Stimulated activated CD8-positive, alpha-beta memory T cell treated with anti-CD3 and anti-CD28 coated beads, Interleukin-15, amount 100 ng/mL, for 1 hour (primary cell): Measurements from ENCODE around the gene PHF21B.

Experiments used
- DNase-seq: peaks from one replicate; pipeline ENCODE4 v3.0.0-alpha.2; 2020; ENCODE audit warnings: low read depth

Gene PHF21B

DNA sequence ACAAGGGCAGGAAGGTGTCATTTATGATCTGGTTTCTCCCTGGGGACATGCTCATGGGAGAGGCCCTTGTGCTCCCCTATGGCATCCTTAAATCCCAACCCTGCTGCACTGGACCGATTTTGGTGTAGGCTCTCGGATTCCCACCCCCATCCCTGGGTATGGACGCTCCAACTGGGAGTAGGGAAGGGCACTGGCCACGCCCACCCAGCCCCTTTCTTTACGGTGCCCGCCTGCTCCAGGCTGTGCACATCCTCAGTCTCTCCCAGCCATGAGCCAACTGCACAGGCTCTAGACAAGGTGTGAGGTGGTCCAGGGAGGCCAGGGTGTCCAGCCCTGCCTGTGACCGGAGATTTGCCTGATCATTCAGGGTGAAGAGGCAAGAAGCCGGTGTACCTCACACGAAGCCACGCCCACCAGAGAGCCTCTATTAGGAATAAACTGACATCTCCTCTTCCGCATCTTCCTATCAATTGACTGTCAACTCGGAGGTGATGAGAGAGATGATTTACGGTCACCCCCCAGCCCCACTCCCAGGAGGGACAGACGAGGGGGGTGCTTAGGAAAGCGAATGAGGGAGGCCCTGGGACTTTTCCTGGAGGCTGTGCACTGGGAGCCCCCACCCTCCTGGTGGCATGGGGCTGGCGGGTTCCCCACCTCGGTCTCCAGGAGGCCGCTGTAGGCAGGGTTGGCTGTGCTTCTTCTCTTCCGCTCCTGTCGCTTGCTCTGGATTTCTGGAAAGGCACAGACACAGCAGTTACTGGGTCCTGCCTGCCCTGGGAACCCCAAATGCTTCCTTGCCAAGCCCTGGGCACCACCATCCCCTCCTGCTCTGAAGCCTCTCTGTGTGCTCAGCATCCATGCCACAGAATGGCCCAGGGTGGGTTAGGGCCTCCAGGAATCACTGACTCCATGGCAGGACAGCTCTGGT is 116.7 kb downstream of the PHF21B start:
- no peak for DNase-seq

DNA sequence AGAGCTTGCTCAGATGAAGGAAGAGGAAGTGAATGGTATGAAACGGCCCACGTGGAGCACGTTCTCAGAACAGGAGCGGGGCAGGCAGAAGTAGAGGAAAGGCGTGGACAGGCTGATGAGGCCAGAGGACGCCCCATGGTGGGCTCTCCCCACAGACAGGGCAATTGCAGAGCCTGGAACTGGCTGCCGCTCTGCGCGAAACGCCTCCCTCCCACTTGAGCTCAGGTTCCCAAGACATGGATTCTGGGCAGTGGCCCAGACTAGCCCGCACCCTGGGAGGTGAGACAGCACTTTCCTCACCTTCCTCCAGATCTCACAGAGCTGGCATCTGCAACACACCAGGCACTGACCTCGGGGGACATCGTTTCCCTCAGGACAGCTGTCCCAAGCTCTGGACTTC is 117.6 kb downstream of the PHF21B start:
- DNase-seq: no peak

DNA sequence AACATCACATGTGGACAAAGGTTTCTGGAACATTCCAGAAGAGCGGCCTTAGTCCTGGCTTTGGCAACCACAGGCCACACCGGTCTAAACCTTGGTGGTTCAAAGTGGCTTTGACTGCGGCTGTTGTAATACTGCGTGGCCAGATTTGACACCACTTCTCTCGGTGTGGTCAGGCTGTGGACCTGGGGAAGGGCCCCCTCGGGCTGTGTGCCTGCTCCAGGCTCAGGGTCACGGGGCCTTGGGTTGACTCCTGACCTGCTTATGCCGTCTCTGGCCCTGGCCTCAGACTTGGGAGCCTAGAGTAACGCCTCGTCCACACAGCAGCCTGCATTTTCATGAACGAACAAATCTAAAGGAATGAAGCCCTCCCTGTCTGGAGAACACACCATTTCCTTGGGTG is 118.0 kb downstream of the PHF21B start:
- DNase-seq: no peak

DNA sequence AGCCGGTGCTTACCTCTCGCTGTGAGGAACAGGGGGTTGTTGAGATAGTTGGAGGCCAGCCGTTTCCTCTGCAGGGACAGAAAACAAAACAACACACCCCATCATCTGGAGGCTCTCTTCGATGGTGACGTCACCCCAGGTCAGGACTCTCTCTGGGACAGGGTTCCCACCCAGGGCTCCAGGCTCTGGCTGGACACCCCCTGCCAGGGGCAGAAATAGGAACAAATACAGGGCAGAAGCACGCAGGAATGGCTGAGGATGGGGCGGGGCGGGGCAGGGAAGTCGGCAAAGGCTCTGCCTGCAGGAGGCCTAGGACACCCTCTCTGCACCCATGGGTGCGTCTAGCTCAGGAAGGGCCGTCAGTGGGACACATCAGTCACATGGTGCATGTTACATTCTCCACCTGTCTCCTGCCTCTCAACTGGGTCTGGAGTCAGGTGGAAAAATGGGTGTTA is 118.5 kb downstream of the PHF21B start:
- DNase-seq: no peak

DNA sequence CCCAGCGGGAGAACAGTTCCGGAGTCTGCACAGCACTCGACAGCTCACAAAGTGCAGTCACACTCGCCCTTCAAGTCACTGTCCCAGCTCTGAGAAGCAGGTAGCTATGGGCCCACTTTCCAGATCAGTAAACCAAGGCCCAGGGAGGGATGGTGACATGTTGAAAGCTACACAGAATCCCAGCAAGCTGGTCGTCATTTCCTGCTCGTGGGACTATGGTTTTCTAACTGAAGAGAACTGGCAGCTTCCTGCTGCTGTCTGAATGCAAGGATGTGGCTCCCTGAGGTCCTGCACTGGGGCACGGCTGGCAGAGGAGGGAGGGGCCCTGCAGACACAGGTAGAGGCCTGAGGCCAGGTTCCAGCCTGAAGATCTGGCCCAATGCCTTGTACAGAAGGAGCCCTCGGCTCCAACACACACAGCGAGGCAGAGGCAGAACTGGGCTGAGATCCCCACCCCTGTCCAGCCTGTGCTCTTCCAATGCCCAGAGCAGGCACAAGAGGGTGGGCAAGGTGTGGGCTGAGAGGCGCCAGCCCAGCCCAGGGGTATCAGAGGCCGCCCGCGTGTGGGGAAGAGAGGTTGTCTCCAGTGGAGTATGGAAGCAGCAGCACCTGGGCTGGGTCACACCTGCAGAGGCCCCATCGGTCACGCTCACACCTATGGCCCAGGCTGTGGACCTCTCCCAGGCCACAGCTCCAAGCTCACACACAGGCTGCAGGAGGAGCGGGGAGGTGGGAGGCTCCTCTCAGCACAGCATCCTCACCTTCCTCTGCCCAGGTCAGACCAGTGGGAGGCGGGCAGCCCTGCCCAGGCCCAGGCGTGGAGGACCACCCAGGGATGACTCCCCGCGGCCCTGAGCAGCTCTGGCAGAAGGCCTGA is 119.2 kb downstream of the PHF21B start:
- DNase-seq: no peak

DNA sequence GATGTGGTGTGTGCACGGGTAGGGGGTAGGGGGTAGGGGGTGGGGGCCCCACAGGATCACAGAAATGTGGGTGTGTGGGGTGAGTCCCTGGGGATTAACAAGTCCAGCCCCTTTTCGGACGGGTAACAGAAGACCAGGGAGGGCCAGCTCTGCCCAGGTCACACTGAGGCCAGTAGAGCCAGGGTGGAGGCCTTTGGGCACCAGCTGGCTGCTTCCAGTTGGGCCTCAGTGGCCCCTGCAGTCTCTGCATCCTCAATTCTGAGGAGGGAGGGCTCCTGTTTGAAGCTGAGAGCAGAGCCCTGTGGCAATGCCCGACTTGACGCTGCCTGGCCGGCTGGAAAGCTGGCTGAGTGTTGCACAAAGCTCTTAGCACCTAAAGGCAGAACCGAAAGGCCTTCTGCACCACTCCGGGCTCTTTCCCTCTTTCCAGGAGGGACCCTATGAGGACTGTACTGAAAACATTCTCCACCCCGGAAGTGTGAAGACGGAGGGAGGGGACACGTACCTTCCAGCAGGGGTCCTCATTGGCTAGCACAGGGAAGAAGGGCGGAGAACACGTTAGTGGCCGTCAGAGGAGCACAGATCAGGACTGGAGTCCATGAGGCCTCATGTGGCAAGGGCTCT is 120.4 kb downstream of the PHF21B start:
- no peak for DNase-seq

DNA sequence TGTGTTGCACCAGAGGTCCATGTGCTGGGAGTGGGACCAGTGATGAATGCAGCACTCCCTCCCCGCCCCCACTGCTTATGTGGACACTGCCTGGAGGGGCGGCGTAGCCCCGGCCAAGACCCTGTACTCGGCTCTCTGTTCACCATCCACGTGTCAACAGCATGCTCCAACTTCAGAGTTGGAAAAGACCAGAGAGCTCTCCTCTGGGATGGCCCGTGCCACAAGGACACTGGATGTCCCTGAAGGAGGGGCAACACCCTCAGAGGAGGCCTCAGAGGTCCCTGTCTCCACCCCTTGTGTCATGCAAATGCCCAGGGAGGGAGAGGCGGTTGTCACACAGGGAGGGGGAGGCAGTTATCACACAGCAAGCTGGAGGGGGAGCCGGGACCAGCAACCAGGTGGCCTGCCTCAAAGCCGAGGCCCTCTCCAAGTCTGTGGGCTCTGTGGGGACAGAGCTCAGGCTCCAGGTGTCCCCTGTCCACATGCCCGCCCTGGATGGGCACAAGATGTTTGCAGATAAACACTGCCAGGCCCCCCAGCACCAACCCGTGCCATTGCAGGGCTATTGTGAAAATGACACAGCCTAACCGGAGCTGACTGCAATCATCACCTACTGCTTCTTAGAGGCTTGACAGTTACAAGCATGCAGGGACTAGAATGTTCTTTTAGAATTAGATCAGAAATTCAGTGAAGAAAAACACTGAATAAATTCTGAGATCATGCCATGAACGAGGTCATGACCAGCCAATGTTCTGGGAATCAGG is 121.1 kb downstream of the PHF21B start:
- no peak for DNase-seq

DNA sequence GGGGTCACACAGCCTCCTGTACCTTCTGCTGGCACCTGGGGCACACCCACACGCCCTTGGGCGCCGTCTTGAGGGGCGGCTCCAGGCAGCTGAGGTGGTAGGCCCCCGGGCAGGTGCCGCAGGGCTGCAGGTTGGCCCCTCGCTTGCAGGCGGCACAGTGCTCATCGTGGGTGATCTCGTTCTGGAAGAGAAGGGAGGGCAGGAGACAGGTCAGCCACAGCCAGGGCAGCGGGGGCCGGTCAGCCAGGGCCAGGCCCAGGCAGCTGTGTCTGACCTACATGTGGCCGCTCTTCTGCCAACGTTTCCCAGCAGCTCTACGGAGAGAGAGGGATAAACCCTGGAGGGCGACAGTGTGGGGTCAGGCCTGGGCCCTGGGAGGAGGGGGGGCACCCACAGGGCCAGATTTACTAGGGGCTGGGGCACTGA is 121.9 kb downstream of the PHF21B start:
- DNase-seq: no peak

DNA sequence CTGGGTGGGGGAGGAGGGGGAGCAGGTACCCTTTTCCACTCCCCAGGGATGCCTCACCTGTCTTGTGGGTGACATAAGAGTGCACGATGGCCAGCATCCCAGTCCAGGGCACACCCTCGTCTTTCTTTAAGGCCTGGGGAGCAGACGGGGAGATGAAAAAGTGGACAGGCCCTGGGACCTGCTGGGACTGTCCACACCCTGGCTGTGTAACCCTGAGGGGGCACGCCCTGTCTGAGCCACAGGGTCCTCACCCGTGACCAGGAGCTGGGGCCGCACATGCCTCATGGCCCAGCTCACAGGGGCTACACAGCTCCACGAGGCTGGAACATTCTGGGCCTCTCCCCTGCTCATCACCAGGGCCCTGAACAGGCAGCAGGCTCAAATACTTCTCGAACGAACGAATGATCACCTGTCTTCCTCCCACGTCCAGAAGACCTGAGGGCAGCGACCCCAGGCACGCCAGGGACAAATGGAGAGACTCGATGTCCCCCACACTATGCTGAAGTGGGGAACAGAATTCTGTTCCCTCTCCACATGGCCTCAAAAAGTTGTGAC is 123.9 kb downstream of the PHF21B start:
- DNase-seq: no peak

DNA sequence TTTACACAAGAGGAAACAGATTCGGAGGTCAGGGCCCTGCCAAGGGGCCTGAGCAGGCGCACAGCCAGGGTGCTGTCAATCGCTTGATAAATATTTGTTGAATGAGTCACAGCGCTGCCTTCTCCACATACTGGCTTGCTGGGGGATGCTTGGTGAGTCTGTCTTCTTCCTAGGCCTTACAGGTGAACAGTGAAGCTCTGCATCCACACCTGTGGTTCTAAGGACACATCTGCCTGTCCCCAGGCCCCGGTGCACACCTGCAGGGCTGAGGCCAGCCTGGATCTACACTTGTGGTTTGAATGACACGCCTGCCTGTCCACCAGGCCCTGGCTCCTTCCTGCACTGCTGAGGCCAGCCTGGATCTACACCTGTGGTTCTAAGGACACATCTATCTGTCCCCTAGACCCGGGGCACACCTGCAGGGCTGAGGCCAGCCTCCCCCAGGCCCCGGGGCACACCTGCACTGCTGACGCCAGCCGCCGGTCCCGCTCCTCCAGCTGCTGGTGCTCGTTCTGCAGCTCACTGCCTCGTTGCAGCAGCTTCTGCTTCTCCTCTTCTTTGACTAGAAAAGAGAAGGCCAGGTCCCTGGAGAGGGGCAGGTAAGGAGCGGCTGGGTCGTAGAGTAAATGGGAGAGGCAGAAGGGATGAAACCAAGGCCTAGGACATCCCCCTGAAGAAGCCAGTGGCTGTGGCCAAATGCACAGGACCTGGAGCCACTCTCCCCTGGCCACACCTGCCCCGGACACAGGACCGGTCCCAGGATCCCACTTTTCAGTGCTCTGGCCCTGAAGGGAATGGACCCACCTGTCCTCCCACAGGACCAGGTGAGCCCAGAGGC is 124.6 kb downstream of the PHF21B start:
- DNase-seq: no peak

DNA sequence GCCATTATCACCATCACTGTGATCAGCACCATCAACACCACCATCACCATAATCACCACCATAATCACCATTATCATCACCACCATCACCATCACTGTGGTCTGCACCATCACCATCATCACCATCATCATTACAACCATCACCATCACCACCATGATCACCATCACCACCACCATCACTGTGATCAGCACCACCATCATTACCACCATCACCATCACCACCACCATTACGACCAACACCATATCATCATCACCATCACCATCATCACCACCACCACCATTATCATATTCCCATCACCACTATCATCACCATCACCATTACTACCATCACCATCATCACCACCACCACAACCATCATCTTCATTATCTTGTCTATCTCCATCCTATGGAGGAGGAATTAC is 125.2 kb downstream of the PHF21B start:
- DNase-seq: no peak

DNA sequence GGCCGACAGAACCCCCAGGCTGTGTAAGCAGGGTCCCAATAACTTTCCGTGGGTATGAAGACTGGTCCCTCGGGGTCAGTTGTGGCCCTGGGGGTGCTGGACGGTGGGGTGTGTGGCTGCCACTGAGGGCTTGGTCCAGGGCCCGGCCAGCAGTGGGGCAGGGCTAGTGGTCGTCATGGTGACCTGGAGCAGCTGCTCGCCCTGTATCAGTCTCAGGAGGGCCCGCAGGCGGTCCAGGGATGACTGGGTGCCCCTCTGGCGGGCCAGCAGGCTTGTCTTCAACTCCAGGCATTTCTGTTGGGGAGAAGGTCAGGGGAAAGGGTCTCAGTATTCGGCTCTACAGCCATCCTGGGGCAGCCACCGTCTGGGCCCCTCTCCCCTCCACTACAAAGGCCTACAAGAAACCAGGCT is 126.8 kb downstream of the PHF21B start:
- DNase-seq: no peak

DNA sequence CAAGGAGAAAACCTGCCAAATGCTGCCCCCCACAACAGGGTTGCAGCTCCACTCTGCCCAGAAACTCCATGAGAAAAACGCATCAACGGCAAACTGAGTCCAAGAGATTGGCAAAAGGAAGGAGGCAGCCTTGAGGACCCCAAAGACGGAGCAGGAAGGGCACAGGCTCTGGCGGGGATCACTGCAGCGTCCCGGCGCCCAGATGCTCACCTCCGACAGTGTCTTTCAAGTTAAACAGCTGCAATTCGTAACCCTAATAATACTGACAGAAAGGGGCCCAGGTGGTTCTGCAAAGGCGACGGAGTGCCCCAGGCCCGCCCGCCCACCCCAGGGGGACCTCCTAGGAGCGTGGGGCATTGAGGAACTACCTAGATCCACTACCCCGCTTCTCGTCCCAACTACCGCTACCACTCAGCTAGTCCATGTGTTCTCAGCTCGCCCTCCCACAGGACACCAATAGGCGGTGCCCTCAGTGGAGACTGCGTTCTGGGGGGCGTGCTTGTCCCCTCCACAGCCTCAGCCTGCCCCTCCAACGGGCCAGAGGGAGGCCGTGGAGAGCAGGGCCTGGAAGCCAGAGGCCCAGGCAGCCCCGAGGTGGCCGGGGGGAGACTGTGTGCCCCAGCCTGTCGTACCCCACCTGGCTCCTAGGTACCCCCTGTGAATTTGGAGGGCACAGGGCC is 127.4 kb downstream of the PHF21B start:
- DNase-seq: no peak

DNA sequence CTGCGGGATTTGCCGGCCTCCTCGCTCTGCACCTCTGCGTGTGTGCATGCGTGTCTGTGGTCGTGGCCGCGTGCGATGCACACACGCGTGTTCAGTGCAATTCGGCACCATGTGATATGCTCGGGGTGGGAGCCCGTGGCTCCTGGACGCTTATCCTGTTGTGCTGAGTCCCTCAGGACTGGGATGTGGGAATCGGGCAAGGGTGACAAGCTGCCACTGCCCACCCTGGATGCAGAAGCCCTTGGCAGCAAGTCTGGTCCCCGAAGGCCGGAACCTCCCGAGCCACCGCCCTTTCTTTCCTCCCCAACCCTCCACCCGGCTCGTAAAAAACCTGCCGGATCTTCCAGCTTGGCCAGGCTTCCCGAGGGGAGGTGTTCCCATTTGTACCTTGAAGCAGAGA is 128.2 kb downstream of the PHF21B start:
- no peak for DNase-seq

DNA sequence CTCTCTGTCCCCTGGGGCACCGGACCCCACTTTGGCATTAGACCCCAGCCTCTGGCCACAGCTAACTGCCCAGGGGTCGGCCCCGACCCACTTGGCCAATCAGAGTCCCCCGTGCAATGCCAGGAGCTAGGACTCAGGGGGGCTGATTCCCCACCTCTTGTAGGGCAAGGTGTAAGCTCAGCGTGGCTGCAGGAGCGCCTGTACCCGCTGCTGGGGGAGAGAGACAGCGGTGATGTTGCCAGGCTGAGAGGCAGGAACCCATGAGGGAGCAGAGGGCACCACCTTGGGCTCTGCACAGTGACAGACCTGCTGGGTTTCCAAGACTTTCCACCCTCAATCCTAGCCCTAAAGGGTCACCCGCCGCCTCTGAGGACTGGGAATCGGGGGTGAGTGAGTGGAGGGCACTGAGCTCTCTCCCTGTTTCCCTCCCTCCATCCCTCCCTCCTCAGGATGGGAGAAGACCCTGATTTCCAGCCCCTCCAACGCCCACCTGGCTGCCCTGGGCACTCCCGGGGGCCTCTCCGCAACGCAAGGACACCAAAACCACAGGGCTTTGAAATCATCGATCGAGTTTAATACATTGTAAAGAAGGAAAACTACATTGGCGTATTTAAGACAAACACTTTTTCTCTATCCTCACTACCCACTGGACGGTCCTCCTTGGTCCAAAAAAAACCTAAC is 129.1 kb downstream of the PHF21B start:
- no peak for DNase-seq

DNA sequence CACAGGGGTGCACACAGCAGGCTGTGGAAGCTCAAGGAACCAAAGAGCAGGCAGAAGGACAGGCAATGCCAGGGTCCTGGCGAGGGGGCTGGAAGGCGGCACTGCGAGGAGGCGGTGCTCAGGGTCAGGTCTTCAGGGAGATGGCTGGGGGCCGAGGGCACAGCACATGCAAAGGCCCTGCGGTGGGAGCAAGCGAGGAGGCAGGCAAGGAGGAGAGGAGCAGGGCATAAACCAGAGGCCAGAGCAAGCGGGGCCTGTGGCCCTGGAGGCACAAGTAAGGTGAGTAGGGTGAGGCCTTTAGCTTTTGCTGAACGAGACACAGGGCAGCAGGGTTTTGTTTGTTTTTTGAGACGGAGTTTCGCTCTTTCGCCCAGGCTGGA is 130.5 kb downstream of the PHF21B start:
- DNase-seq: no peak

DNA sequence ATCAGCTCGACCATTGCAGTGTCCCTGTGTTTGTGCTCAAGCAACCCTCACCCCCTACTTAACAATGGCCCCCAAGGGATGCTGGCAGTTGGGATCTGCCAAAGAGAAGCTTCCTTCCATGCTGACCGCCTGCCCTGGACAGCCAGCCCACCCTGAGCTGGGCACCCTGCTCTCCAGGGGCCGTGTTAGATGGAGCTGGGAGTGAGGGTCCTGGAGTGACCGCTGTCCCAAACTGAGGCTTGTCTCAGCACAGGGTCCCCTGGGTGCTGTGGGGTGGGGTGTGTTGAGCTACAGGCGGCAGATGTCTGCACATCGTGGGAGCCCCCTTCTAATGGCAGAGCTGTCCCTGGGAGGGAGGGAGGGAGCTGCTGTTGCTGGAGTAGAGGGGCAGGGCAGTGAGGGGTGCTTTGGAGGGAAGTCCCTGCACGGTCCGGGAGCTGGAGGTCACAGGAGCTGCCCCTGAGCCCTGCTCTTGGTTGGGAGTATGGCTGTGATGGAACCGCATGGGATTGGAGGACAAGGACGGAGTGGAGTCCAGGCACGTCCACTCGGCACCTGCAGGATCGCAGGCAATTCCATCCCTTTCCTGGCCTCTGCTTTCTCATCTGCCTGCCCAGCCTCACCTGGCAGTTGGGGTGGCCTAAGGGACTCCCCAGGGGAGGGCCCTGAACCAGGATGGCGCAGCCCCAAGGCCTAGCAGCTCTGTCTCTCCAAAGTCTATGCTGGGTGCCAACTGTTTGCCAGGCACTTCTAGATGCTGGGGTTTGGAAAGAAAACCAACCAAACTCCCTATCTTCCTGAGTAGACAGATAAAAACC is 131.1 kb downstream of the PHF21B start:
- no peak for DNase-seq

DNA sequence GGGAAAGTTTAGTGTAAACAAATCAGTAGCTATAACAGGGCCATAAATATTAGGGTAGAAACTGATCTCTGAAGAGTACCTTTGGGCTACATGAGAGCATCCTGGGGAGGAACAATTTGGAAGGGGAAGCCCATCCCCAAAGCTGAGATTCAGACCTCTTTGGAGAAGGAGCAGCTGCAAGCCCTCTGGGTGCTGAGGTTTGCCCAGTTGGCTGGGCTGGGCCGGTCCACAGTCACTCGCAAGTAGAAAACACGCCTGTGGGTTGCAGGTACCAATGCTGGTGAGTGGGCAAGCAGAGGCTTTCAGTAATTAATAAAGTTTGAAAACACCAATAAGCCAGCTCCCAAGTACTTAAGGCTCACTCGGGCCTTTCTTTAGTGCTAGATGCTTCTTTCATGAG is 132.9 kb downstream of the PHF21B start:
- DNase-seq: no peak
